ENCODE data around the gene WSB1.

Gene WSB1, protein sequence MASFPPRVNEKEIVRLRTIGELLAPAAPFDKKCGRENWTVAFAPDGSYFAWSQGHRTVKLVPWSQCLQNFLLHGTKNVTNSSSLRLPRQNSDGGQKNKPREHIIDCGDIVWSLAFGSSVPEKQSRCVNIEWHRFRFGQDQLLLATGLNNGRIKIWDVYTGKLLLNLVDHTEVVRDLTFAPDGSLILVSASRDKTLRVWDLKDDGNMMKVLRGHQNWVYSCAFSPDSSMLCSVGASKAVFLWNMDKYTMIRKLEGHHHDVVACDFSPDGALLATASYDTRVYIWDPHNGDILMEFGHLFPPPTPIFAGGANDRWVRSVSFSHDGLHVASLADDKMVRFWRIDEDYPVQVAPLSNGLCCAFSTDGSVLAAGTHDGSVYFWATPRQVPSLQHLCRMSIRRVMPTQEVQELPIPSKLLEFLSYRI

DNA sequence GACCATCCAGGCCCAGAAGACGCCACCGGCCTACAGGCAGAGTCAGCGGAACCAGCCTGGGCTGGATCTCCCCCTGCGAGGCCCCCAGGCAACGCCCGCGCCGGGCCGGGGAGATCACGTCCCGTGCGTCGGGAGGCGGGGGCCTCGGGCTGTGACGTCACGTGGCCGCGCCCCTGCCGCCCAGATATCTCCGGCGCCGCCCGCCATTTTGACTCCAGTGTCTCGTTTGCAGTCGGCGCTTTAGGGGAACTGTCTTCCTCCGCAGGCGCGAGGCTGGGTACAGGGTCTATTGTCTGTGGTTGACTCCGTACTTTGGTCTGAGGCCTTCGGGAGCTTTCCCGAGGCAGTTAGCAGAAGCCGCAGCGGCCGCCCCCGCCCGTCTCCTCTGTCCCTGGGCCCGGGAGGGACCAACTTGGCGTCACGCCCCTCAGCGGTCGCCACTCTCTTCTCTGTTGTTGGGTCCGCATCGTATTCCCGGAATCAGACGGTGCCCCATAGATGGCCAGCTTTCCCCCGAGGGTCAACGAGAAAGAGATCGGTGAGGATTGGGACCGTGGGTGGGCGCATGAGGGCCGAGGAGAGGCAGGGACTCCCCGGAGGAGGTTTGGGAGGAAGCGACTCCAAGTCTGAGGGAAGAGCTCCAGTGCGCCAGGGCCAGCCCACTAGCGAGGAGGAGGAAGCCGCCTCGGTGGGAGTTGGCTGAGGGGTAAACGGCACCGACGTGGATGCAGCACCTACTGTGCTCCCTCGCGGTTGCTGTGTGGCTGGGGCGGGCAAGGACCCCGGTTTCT, at the start of gene WSB1:
Gene WSB1 (plus strand): TSS at position 217 of the 791 bp plus-strand sequence. CDS start 282 bp downstream, at position 499.
- Histone ChIP-seq H3K4me2 (ENCODE audit: low read depth, low read length, poor library complexity, severe bottlenecking) (peak within 1 kb of the TSS; percentile 84), H3F3A (ENCODE audit: insufficient read depth) (0 out of 2 replicates have a peak, but pooled peaks cover 8% of the 10 kb centered on the region), H2AFZ (ENCODE audit: low read depth, low read length, severe bottlenecking) (peak within 1 kb of the TSS; percentile 81), H3K36me3 (ENCODE audit: low read length) (peaks cover 11% of the 10 kb centered on the region), H3K9me2 (replicated peaks; ENCODE audit: insufficient read depth, low read length) (no peaks in the 10 kb centered on the region), H3K79me2 (ENCODE audit: insufficient read depth, low read length) (peaks cover 51% of the 10 kb centered on the region), H3K9me3 (ENCODE audit: insufficient read depth, low read length) (no peaks in the 10 kb centered on the region), H3K27me3 (ENCODE audit: low read length) (no peaks in the 10 kb centered on the region), H3K27ac (ENCODE audit: low read depth, low read length) (peak within 1 kb of the TSS; percentile 67), H3K9ac (ENCODE audit: low read length) (peak within 1 kb of the TSS; percentile 78), H4K20me1 (ENCODE audit: low read depth, low read length) (peaks cover 7% of the 10 kb centered on the region; the same call in 1 of the 2 replicates), H3K4me3 (ENCODE audit: insufficient read depth, low read length, poor library complexity, severe bottlenecking) (peak within 1 kb of the TSS; percentile 69)
- no peak for TF ChIP-seq EZH2phosphoT487 (conservative IDR thresholded peaks at IDR 0.05; ENCODE audit: low read length)
- TF ChIP-seq, protein P1, sequence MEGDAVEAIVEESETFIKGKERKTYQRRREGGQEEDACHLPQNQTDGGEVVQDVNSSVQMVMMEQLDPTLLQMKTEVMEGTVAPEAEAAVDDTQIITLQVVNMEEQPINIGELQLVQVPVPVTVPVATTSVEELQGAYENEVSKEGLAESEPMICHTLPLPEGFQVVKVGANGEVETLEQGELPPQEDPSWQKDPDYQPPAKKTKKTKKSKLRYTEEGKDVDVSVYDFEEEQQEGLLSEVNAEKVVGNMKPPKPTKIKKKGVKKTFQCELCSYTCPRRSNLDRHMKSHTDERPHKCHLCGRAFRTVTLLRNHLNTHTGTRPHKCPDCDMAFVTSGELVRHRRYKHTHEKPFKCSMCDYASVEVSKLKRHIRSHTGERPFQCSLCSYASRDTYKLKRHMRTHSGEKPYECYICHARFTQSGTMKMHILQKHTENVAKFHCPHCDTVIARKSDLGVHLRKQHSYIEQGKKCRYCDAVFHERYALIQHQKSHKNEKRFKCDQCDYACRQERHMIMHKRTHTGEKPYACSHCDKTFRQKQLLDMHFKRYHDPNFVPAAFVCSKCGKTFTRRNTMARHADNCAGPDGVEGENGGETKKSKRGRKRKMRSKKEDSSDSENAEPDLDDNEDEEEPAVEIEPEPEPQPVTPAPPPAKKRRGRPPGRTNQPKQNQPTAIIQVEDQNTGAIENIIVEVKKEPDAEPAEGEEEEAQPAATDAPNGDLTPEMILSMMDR (IDR thresholded peaks at IDR 0.05; ENCODE audit: insufficient read depth, low read length, poor library complexity, severe bottlenecking), result no peak

DNA sequence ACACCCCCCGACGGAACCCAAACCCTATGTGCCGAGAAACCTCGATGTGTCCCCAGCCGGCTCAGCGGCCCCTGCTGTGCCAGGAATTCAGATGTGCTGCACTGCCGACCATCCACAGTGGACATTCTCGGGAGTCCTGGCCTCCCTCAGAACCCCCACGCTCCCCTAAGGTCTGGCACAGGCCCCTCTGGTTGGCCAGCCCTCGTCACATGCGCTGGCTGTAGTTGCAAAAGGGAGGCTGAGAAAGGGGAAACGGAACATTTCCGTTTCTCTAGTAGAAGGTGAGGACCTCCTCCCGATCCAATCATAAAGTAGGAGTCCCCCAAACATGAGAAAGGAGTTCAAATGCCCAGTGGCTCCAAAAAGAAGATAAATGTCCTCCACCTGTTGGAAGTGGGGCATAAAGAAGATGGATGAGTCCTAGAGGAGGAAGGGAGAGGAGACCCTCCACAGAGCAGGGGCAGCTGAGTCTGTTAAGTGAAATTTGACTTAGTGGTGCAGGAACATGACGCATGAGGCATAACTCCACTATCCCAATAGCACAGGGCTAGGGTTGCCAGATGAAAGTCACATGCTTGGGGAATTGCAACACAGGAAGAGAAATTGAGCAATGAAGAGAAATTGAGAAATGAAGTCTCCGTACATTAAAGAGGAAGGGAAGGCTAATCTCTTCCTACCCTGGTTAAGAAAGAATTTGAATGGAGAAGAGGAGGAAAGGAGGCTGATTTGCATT, 49.3 kb upstream of the WSB1 start:
- Histone ChIP-seq H3K27me3 (ENCODE audit: low read length) (no peaks in the 10 kb centered on the region), H2AFZ (ENCODE audit: low read depth, low read length, severe bottlenecking) (no peak overlapping the region), H3K9ac (ENCODE audit: low read length) (no peak overlapping the region), H4K20me1 (ENCODE audit: low read depth, low read length) (no peaks in the 10 kb centered on the region), H3K27ac (ENCODE audit: low read depth, low read length) (no peak overlapping the region), H3K4me2 (ENCODE audit: low read depth, low read length, poor library complexity, severe bottlenecking) (no peak overlapping the region), H3K36me3 (ENCODE audit: low read length) (no peaks in the 10 kb centered on the region), H3K79me2 (ENCODE audit: insufficient read depth, low read length) (no peaks in the 10 kb centered on the region), H3K9me3 (ENCODE audit: insufficient read depth, low read length) (no peaks in the 10 kb centered on the region), H3K4me3 (ENCODE audit: insufficient read depth, low read length, poor library complexity, severe bottlenecking) (no peak overlapping the region), H3K9me2 (replicated peaks; ENCODE audit: insufficient read depth, low read length) (no peaks in the 10 kb centered on the region), H3F3A (ENCODE audit: insufficient read depth) (no peaks in the 10 kb centered on the region)
- TF ChIP-seq, protein P1 (IDR thresholded peaks at IDR 0.05; ENCODE audit: insufficient read depth, low read length, poor library complexity, severe bottlenecking), result no peak
- TF ChIP-seq EZH2phosphoT487 (conservative IDR thresholded peaks at IDR 0.05; ENCODE audit: low read length), result no peak

DNA sequence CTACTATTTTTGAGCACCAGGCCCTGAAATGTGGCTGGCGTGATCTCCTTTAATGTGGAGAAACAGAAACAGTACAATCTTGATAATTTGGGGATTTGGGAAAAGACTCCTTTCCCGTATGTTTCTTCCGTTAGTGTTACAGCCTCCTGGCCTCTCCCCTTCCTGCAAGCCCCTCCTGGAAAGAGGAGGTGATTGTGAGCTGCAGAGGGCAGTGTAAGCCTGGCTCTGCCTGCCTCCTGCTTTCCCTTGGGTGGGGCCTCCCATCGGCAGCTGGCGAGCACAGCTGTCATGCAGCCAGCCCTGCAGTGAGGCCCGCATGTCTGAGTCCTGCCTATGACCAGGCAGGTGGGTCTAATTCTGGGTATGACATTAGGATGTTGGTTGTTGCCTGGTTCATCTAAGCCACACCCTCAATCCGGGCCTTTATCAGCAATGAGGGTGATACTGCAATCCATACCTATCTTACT, 48.7 kb upstream of the WSB1 start:
- Histone ChIP-seq H3K36me3 (ENCODE audit: low read length) (no peaks in the 10 kb centered on the region), H3K4me3 (ENCODE audit: insufficient read depth, low read length, poor library complexity, severe bottlenecking) (no peak overlapping the region), H4K20me1 (ENCODE audit: low read depth, low read length) (no peaks in the 10 kb centered on the region), H3F3A (ENCODE audit: insufficient read depth) (no peaks in the 10 kb centered on the region), H3K9me3 (ENCODE audit: insufficient read depth, low read length) (no peaks in the 10 kb centered on the region), H2AFZ (ENCODE audit: low read depth, low read length, severe bottlenecking) (no peak overlapping the region), H3K27ac (ENCODE audit: low read depth, low read length) (no peak overlapping the region), H3K27me3 (ENCODE audit: low read length) (no peaks in the 10 kb centered on the region), H3K4me2 (ENCODE audit: low read depth, low read length, poor library complexity, severe bottlenecking) (no peak overlapping the region), H3K9ac (ENCODE audit: low read length) (no peak overlapping the region), H3K9me2 (replicated peaks; ENCODE audit: insufficient read depth, low read length) (no peaks in the 10 kb centered on the region), H3K79me2 (ENCODE audit: insufficient read depth, low read length) (no peaks in the 10 kb centered on the region)
- TF ChIP-seq, protein P1 (IDR thresholded peaks at IDR 0.05; ENCODE audit: insufficient read depth, low read length, poor library complexity, severe bottlenecking), result peak; percentile 53
- TF ChIP-seq EZH2phosphoT487 (conservative IDR thresholded peaks at IDR 0.05; ENCODE audit: low read length), result no peak
